Mesendoderm (in vitro differentiated cells): ENCODE results near the gene IFT80.

Experiments used
- DNase-seq: peaks from one replicate; pipeline ENCODE4 v3.0.0; 2013
- H2AK5ac ChIP-seq: 2 replicates; pipeline ENCODE4 v1.6.1; 2013; ENCODE audit warnings: low read length, inconsistent platforms
- H2BK120ac ChIP-seq: 2 replicates; pipeline ENCODE4 v1.6.1; 2013; ENCODE audit warnings: low read depth, mild to moderate bottlenecking, low read length, moderate library complexity, mixed read lengths
- H2BK15ac ChIP-seq: replicated peaks from 2 replicates; pipeline ENCODE4 v1.6.1; 2013; ENCODE audit warnings: low read depth, mild to moderate bottlenecking, moderate library complexity
- H2BK5ac ChIP-seq: 2 replicates; pipeline ENCODE4 v1.6.1; 2013; ENCODE audit warnings: low read length, inconsistent platforms
- H3K18ac ChIP-seq: 2 replicates; pipeline ENCODE4 v1.6.1; 2013; ENCODE audit warnings: mild to moderate bottlenecking, low read length, mixed read lengths
- H3K23ac ChIP-seq: one replicate; pipeline ENCODE4 v1.6.1; 2013; ENCODE audit warnings: low read length
- H3K27ac ChIP-seq: 2 replicates; pipeline ENCODE4 v1.5.1; 2013; ENCODE audit warnings: low read depth, mild to moderate bottlenecking, inconsistent platforms, low read length, moderate library complexity
- H3K27me3 ChIP-seq: 2 replicates; pipeline ENCODE4 v1.6.1; 2013; ENCODE audit warnings: low read length, control low read depth, mild to moderate bottlenecking, inconsistent platforms; ENCODE audit not compliant: insufficient read depth, poor library complexity
- H3K36me3 ChIP-seq: 2 replicates; pipeline ENCODE4 v1.6.1; 2013; ENCODE audit warnings: low read length, inconsistent platforms; ENCODE audit not compliant: control insufficient read depth, insufficient read depth
- H3K4ac ChIP-seq: one replicate; pipeline ENCODE4 v1.6.1; 2013; ENCODE audit warnings: low read depth, mild to moderate bottlenecking, low read length, moderate library complexity
- H3K4me1 ChIP-seq: 2 replicates; pipeline ENCODE4 v1.6.1; 2013; ENCODE audit warnings: low read depth, low read length, inconsistent platforms; ENCODE audit not compliant: control insufficient read depth
- H3K4me2 ChIP-seq: 2 replicates; pipeline ENCODE4 v1.6.1; 2013; ENCODE audit warnings: low read length
- H3K4me3 ChIP-seq: 2 replicates; pipeline ENCODE4 v1.5.1; 2013; ENCODE audit warnings: mild to moderate bottlenecking, low read length
- H3K56ac ChIP-seq: one replicate; pipeline ENCODE4 v1.6.1; 2013; ENCODE audit warnings: low read length
- H3K79me1 ChIP-seq: 2 replicates; pipeline ENCODE4 v1.6.1; 2013; ENCODE audit warnings: low read length, inconsistent platforms
- H3K79me2 ChIP-seq: 2 replicates; pipeline ENCODE4 v1.6.1; 2013; ENCODE audit warnings: mild to moderate bottlenecking, low read length; ENCODE audit not compliant: control insufficient read depth, insufficient read depth
- H3K9ac ChIP-seq: 2 replicates; pipeline ENCODE4 v1.6.1; 2013; ENCODE audit warnings: low read length, inconsistent platforms
- H4K5ac ChIP-seq: one replicate; pipeline ENCODE4 v1.6.1; 2013; ENCODE audit warnings: low read length
- H4K8ac ChIP-seq: one replicate; pipeline ENCODE4 v1.6.1; 2013; ENCODE audit warnings: low read depth, mild to moderate bottlenecking, control low read depth, low read length, moderate library complexity
- WGBS: extraction: QIAGEN DNeasy Blood & Tissue Kit; methylation state at CpG from one replicate; pipeline ENCODE4 v1.1.7; 2013; ENCODE audit warnings: low lambda C conversion rate, missing lambda C conversion rate; ENCODE audit not compliant: insufficient coverage; ENCODE audit errors: extremely low coverage; 5-methylcytosine and 5-hydroxymethylcytosine counted together

Gene IFT80

DNA sequence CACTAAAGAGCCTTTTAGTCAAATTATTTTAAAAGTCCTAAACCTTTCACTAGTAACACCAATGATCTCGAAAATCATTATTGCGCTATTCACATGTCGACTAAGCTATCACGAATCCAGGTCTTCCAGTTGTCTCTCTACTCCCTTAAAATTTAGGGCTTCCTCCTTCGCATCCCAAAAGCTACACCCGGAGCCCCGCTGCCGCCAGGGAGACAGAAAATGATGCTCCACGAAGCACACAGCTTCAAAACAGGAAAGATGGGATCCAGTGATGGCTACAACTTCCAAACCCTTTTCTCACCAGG, 253 bp downstream of the IFT80 start:
- Histone ChIP-seq H3K18ac (peak overlapping the region; percentile 95), H2AK5ac (no peak overlapping the region), H3K27me3 (no peaks in the 10 kb centered on the region), H3K23ac (no peak overlapping the region), H2BK5ac (no peak overlapping the region), H3K56ac (peak overlapping the region; percentile 94), H3K4me3 (peak overlapping the region; percentile 92), H2BK120ac (no peak overlapping the region), H3K4me2 (peak overlapping the region; percentile 43), H2BK15ac (no peak overlapping the region), H3K36me3 (no peaks in the 10 kb centered on the region), H3K79me1 (no peaks in the 10 kb centered on the region), H3K27ac (peak overlapping the region; percentile 66), H4K5ac (no peak overlapping the region), H3K4me1 (no peaks in the 10 kb centered on the region), H3K79me2 (peaks cover 34% of the 10 kb centered on the region), H4K8ac (no peak overlapping the region), H3K9ac (peak overlapping the region; percentile 88), H3K4ac (no peak overlapping the region)
- no peak for DNase-seq
- WGBS, result no CpG with 5 or more reads among the region's 9 CpGs

DNA sequence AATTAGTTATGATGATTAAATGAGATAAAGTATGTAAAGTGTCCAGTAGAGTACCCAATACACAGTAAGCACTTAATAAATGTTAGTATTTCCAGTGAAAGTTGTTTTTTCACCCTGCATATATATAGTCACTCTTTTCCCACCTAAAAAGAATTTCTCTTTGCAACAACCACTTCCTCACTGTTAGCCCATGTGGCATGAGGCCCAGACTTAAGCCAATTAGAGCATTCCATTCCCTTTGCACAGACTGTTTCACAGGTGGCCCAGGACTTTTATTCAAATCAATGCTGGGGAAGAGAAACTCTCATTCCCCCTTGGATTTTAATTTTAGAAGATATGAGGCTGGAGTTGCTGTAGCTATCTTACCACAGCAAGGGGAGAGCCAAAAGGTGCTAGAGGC, 3.7 kb downstream of the IFT80 start:
- H2BK5ac ChIP-seq, result no peak overlapping the region
- no peak overlapping the region for H4K8ac ChIP-seq
- no peaks in the 10 kb centered on the region for H3K4me1 ChIP-seq
- H3K9ac ChIP-seq, result no peak overlapping the region
- H2AK5ac ChIP-seq, result no peak overlapping the region
- H3K56ac ChIP-seq, result no peak overlapping the region
- no peak overlapping the region for H3K27ac ChIP-seq
- no peak overlapping the region for H2BK15ac ChIP-seq
- H4K5ac ChIP-seq, result no peak overlapping the region
- DNase-seq, result peak; percentile 86
- H2BK120ac ChIP-seq, result no peak overlapping the region
- H3K4me2 ChIP-seq, result no peak overlapping the region
- H3K18ac ChIP-seq, result no peak overlapping the region
- no peak overlapping the region for H3K23ac ChIP-seq
- no peaks in the 10 kb centered on the region for H3K27me3 ChIP-seq
- no peak overlapping the region for H3K4ac ChIP-seq
- no peak overlapping the region for H3K4me3 ChIP-seq
- peaks cover 6% of the 10 kb centered on the region for H3K79me1 ChIP-seq
- no peaks in the 10 kb centered on the region for H3K36me3 ChIP-seq
- H3K79me2 ChIP-seq, result peaks cover 8% of the 10 kb centered on the region

DNA sequence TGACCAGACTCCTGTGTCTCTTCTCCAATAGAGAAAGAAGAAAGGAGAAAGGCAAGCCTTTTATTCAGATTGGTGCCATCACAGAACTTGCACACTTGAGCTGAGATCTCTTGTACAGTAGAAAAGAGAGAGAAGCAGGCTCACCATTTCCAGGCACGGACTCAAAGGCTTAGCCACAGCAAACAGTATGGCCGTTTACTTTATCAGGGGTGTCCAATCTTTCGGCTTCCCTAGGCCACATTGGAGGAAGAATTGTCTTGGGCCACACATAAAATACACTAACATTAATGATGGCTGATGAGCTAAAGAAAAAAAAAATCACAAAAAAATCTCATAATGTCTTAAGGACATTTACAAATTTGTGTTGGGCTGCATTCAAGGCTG, 5.0 kb downstream of the IFT80 start:
- H3K18ac ChIP-seq, result no peak overlapping the region
- H3K9ac ChIP-seq, result no peak overlapping the region
- no peak overlapping the region for H2BK15ac ChIP-seq
- H3K56ac ChIP-seq, result no peak overlapping the region
- no peak overlapping the region for H3K4me2 ChIP-seq
- no peak overlapping the region for H3K27ac ChIP-seq
- no peaks in the 10 kb centered on the region for H3K4me1 ChIP-seq
- H2AK5ac ChIP-seq, result no peak overlapping the region
- no peak overlapping the region for H3K4me3 ChIP-seq
- peaks cover 6% of the 10 kb centered on the region for H3K79me1 ChIP-seq
- H4K5ac ChIP-seq, result no peak overlapping the region
- no peaks in the 10 kb centered on the region for H3K36me3 ChIP-seq
- H3K27me3 ChIP-seq, result no peaks in the 10 kb centered on the region
- WGBS, result no CpG with 5 or more reads among the region's 3 CpGs
- H2BK120ac ChIP-seq, result no peak overlapping the region
- H3K4ac ChIP-seq, result no peak overlapping the region
- no peak overlapping the region for H2BK5ac ChIP-seq
- peak overlapping the region; percentile 56 for H4K8ac ChIP-seq
- DNase-seq, result no peak
- no peaks in the 10 kb centered on the region for H3K79me2 ChIP-seq
- no peak overlapping the region for H3K23ac ChIP-seq

DNA sequence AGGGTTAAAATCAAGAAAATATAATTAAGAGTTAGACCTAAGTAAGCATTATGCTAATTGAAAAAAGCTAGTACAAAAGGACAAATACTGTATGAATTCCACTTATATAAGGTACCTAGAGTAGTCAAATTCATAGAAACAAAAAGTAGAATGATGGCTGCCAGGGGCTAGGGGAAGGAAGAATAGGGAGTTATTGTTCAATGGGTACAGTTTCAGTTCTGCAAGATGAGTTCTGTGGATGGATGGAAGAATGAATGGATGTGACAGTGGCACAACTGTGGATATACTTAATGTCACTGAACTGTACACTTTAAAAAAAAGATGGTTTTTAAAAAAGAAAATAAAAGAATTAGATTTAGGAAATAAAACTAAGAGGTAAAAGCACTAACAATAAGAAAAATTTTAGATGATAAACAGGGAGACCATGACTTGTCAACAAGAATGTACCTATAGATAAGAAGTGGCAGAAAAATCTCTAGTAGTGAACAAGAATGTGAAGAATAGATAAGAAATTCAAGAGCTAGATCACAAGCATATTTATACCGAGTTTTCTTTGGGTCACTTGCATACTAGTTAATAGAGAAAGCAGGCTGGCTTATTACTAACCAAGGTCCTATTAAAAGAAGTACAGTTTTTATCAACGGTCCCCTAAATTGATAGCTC, 5.5 kb downstream of the IFT80 start:
- Histone ChIP-seq H3K27me3 (no peaks in the 10 kb centered on the region), H3K56ac (no peak overlapping the region), H3K36me3 (no peaks in the 10 kb centered on the region), H2BK120ac (no peak overlapping the region), H3K23ac (no peak overlapping the region), H3K9ac (no peak overlapping the region), H3K18ac (no peak overlapping the region), H3K4ac (no peak overlapping the region), H3K79me2 (no peaks in the 10 kb centered on the region), H2BK5ac (no peak overlapping the region), H3K4me3 (no peak overlapping the region), H4K8ac (no peak overlapping the region), H2AK5ac (no peak overlapping the region), H3K79me1 (peaks cover 6% of the 10 kb centered on the region), H3K4me2 (no peak overlapping the region), H3K4me1 (no peaks in the 10 kb centered on the region), H4K5ac (no peak overlapping the region), H3K27ac (no peak overlapping the region), H2BK15ac (no peak overlapping the region)
- DNase-seq, result no peak
- WGBS, result no CpG with 5 or more reads among the region's 2 CpGs

DNA sequence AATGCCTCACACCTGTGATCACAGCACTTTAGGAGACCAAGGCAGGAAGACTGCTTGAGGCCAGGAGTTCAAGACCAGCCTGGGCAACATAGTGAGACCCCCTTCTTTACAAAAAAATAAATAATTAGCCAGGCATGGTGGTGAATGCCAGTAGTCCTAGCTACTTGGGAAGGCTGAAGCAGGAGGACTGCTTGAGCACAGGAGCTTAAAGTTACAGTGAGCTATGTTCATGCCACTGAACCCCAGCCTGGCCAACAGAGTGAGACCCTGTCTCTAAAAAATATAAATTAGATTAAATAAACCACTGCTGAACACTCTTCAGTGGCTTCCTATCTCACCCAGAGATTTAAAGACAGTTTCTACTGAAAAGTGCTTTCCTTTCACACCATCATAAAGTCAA, 6.2 kb downstream of the IFT80 start:
- no peak overlapping the region for H2BK120ac ChIP-seq
- H3K4me1 ChIP-seq, result no peaks in the 10 kb centered on the region
- H2BK15ac ChIP-seq, result no peak overlapping the region
- H3K4me3 ChIP-seq, result no peak overlapping the region
- no peak overlapping the region for H3K4ac ChIP-seq
- no peak overlapping the region for H3K9ac ChIP-seq
- no peaks in the 10 kb centered on the region for H3K36me3 ChIP-seq
- H2BK5ac ChIP-seq, result no peak overlapping the region
- no peak overlapping the region for H2AK5ac ChIP-seq
- no peak overlapping the region for H3K56ac ChIP-seq
- H3K79me2 ChIP-seq, result no peaks in the 10 kb centered on the region
- no peak overlapping the region for H3K27ac ChIP-seq
- peaks cover 6% of the 10 kb centered on the region for H3K79me1 ChIP-seq
- H4K5ac ChIP-seq, result no peak overlapping the region
- no peak overlapping the region for H3K23ac ChIP-seq
- H4K8ac ChIP-seq, result no peak overlapping the region
- no peak for DNase-seq
- H3K27me3 ChIP-seq, result no peaks in the 10 kb centered on the region
- H3K18ac ChIP-seq, result no peak overlapping the region
- H3K4me2 ChIP-seq, result no peak overlapping the region

DNA sequence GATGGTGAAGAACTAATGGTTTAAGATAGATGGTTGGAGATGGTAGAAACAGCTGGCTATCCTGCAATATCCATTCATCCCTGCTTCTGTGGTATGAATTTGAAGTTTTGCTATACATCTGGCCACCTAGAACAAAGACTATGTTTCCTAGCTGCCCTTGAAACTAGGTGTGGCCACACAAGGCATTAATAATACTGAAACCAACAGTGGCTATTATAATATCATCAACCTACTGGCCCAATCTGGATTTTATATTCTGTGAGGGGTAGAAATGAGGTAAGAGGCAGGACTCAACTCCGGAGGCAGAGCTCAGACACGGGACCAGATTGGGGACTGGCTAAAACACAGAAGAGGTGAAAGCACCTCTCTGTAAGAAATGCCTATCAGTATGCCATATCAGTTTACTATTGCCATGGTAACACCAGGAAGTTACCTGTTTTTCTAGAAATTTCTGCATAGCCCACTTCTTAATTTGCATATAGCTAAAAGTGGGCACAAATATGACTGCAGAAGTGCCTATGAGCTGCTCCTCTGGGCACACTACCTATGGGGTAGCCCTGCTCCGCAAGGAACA, 8.4 kb downstream of the IFT80 start:
- Histone ChIP-seq H3K4me1 (no peaks in the 10 kb centered on the region), H2BK120ac (no peak overlapping the region), H3K79me1 (peaks cover 6% of the 10 kb centered on the region), H2AK5ac (no peak overlapping the region), H4K8ac (no peak overlapping the region), H3K9ac (no peak overlapping the region), H3K79me2 (no peaks in the 10 kb centered on the region), H3K18ac (no peak overlapping the region), H4K5ac (no peak overlapping the region), H3K27me3 (no peaks in the 10 kb centered on the region), H2BK5ac (no peak overlapping the region), H3K4me3 (no peak overlapping the region), H3K23ac (no peak overlapping the region), H3K27ac (no peak overlapping the region), H3K56ac (no peak overlapping the region), H3K4ac (no peak overlapping the region), H2BK15ac (no peak overlapping the region), H3K4me2 (no peak overlapping the region), H3K36me3 (no peaks in the 10 kb centered on the region)
- no CpG with 5 or more reads among the region's 3 CpGs for WGBS
- DNase-seq, result no peak
